Cardiac fibroblast (primary cell): ENCODE data around the gene RAP1GAP2.
"Not testable (repeated sequence)": the region's sequence is repeated elsewhere in the genome, so short reads cannot be mapped to it uniquely, and the experiment has no call there.

ENCODE experiments used
- DNase-seq, 2 donors: peaks; one replicate each; pipeline versions ENCODE4 v3.0.0 to v3.0.0-alpha.2; 2010; ENCODE audit warnings: low read depth in 2 of 2
- H3K4me3 ChIP-seq, 2 donors: replicated peaks in 1 of 2; 1 replicate in 1 of 2; 2 replicates in 1 of 2; pipeline ENCODE4 v1.5.1; 2011; ENCODE audit warnings: low read depth in 2 of 2, low read length in 2 of 2, mild to moderate bottlenecking in 2 of 2, moderate library complexity in 1 of 2
- CTCF ChIP-seq: IDR thresholded peaks from one replicate; pipeline ENCODE4 v1.5.1; 2011; ENCODE audit warnings: low read depth, mild to moderate bottlenecking, low read length, inconsistent platforms

The RAP1GAP2 gene

GRCh38 chr17:2814049-2814448, 17.8 kb downstream of the RAP1GAP2 start:
- H3K4me3 ChIP-seq, result no peak overlapping the region
- no peak for DNase-seq
- no peak for TF ChIP-seq CTCF

- no peak for TF ChIP-seq CTCF
- DNase-seq, result no peak
- H3K4me3 ChIP-seq, result no peak overlapping the region
Observed at GRCh38 chr17:2814481-2815341, 18.5 kb downstream of the RAP1GAP2 start.

GRCh38 chr17:2815781-2816185, 19.5 kb downstream of the RAP1GAP2 start:
- DNase-seq, result no peak
- no peak overlapping the region for H3K4me3 ChIP-seq
- TF ChIP-seq CTCF, result no peak

- no peak for TF ChIP-seq CTCF
- no peak overlapping the region for H3K4me3 ChIP-seq
- no peak for DNase-seq
Observed at GRCh38 chr17:2816688-2817087, 20.4 kb downstream of the RAP1GAP2 start.

GRCh38 chr17:2819294-2819693, 23.1 kb downstream of the RAP1GAP2 start:
- DNase-seq, H3K4me3 ChIP-seq: not testable (repeated sequence)

- H3K4me3 ChIP-seq, result no peak overlapping the region
- no peak for TF ChIP-seq CTCF
- DNase-seq, result no peak
Observed at GRCh38 chr17:2819921-2820501, 23.8 kb downstream of the RAP1GAP2 start.

- TF ChIP-seq CTCF, result no peak
- DNase-seq, result no peak
- no peak overlapping the region for H3K4me3 ChIP-seq
Observed at GRCh38 chr17:2821868-2822267, 25.6 kb downstream of the RAP1GAP2 start.
